Left ventricle myocardium inferior (tissue), 1 donor: ENCODE measurements around the gene EML3. TPM values are rescaled to one million over a fixed set of nuclear protein-coding genes. Genes with fewer than 3 reads are reported as not detected.

Experiments
- DNase-seq: peaks from one replicate; pipeline ENCODE4 v3.0.0-alpha.2; 2020
- H3K27ac ChIP-seq: fragments of 200-600 bp; replicated peaks from 2 replicates; pipeline ENCODE4 v1.8.0; 2021
- H3K27me3 ChIP-seq: fragments of 200-600 bp; 2 replicates; pipeline ENCODE4 v1.8.0; 2021; ENCODE audit warnings: low read depth
- H3K36me3 ChIP-seq: fragments of 200-600 bp; 2 replicates; pipeline ENCODE4 v1.8.0; 2021
- H3K4me1 ChIP-seq: fragments of 200-600 bp; 2 replicates; pipeline ENCODE4 v1.8.0; 2021
- H3K4me3 ChIP-seq: fragments of 200-600 bp; 2 replicates; pipeline ENCODE4 v1.8.0; 2021; ENCODE audit warnings: mild to moderate bottlenecking, moderate library complexity
- H3K9me3 ChIP-seq: fragments of 200-600 bp; replicated peaks from 2 replicates; pipeline ENCODE4 v1.8.0; 2021
- intact Hi-C: fragments of 100-400 bp; cut with micrococcal nuclease; formaldehyde crosslinking; loops from one replicate; pipeline ENCODE4 v1.11.0; 2022
- total RNA-seq: library from RNA; stranded (reverse); fragmentation: NEBNext Ultra II Directional; extraction: Animal tissue kit (Norgen Biotek cat#: 25700); gene quantifications from one replicate; pipeline ENCODE4 v1.2.1, GENCODE V29; 2021
- TF ChIP-seq, protein P1 (sequence below): fragments of 200-600 bp; IDR thresholded peaks from 2 replicates; pipeline ENCODE4 v1.8.0; 2021; ENCODE audit warnings: antibody characterized with exemption, mild to moderate bottlenecking, borderline replicate concordance
- donor health status: DM: no; HTN: yes; CAD: no; lungs with severe emphysema.

Gene EML3
- total RNA-seq, 1 donor from 2014 or later, result 14.6 TPM

DNA sequence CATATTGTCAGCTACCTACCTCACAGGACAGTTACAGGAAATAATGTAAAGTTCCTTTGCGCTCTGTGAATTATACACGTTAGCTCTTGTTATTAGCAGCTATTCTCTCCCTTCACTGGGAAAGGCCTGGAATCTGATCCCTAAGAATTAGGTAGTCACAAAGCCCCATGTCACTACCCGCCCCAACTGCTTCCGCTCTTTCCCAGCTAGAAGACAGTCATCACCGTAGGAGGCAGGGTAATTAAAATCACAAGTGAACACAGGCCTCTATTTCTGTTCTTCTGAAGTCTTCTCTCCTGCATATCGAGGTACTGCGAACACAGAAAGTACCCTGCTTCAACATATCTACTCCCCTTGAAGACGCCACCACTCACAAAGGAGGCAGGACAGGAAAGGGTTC is 53.4 kb downstream of the EML3 start:
- intact Hi-C loops, result no loop called here
- Histone ChIP-seq H3K4me3 (no peak overlapping the region), H3K36me3 (peaks cover 59% of the 10 kb centered on the region), H3K27ac (peak overlapping the region; percentile 78), H3K4me1 (peaks cover 62% of the 10 kb centered on the region), H3K27me3 (no peaks in the 10 kb centered on the region), H3K9me3 (no peaks in the 10 kb centered on the region)
- TF ChIP-seq, protein P1, sequence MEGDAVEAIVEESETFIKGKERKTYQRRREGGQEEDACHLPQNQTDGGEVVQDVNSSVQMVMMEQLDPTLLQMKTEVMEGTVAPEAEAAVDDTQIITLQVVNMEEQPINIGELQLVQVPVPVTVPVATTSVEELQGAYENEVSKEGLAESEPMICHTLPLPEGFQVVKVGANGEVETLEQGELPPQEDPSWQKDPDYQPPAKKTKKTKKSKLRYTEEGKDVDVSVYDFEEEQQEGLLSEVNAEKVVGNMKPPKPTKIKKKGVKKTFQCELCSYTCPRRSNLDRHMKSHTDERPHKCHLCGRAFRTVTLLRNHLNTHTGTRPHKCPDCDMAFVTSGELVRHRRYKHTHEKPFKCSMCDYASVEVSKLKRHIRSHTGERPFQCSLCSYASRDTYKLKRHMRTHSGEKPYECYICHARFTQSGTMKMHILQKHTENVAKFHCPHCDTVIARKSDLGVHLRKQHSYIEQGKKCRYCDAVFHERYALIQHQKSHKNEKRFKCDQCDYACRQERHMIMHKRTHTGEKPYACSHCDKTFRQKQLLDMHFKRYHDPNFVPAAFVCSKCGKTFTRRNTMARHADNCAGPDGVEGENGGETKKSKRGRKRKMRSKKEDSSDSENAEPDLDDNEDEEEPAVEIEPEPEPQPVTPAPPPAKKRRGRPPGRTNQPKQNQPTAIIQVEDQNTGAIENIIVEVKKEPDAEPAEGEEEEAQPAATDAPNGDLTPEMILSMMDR, result no peak
- no peak for DNase-seq

- Histone ChIP-seq H3K27ac (peak overlapping the region; percentile 78), H3K27me3 (no peaks in the 10 kb centered on the region), H3K36me3 (peaks cover 54% of the 10 kb centered on the region), H3K9me3 (no peaks in the 10 kb centered on the region), H3K4me3 (no peak overlapping the region), H3K4me1 (peaks cover 67% of the 10 kb centered on the region)
- intact Hi-C loops, result no loop called here
- TF ChIP-seq, protein P1, result no peak
- peak; percentile 9 for DNase-seq
Measured at GRCh38 chr11:62558669-62559068, 53.9 kb downstream of the EML3 start.

- Histone ChIP-seq H3K27ac (peak overlapping the region; percentile 94), H3K4me1 (peaks cover 83% of the 10 kb centered on the region), H3K36me3 (peaks cover 38% of the 10 kb centered on the region), H3K27me3 (no peaks in the 10 kb centered on the region), H3K4me3 (peak overlapping the region; percentile 39), H3K9me3 (no peaks in the 10 kb centered on the region)
- intact Hi-C loops, result no loop called here
- TF ChIP-seq, protein P1, result no peak
- no peak for DNase-seq
Measured at GRCh38 chr11:62556875-62557631, 55.5 kb downstream of the EML3 start.

GRCh38 chr11:62556108-62556874 is 56.3 kb downstream of the EML3 start:
- H3K4me3 ChIP-seq, result peak overlapping the region; percentile 39
- peak overlapping the region; percentile 94 for H3K27ac ChIP-seq
- TF ChIP-seq, protein P1, result no peak
- peak; percentile 87 for DNase-seq
- H3K27me3 ChIP-seq, result no peaks in the 10 kb centered on the region
- H3K4me1 ChIP-seq, result peaks cover 90% of the 10 kb centered on the region
- H3K9me3 ChIP-seq, result no peaks in the 10 kb centered on the region
- intact Hi-C loops, result no loop called here
- peaks cover 32% of the 10 kb centered on the region for H3K36me3 ChIP-seq

DNA sequence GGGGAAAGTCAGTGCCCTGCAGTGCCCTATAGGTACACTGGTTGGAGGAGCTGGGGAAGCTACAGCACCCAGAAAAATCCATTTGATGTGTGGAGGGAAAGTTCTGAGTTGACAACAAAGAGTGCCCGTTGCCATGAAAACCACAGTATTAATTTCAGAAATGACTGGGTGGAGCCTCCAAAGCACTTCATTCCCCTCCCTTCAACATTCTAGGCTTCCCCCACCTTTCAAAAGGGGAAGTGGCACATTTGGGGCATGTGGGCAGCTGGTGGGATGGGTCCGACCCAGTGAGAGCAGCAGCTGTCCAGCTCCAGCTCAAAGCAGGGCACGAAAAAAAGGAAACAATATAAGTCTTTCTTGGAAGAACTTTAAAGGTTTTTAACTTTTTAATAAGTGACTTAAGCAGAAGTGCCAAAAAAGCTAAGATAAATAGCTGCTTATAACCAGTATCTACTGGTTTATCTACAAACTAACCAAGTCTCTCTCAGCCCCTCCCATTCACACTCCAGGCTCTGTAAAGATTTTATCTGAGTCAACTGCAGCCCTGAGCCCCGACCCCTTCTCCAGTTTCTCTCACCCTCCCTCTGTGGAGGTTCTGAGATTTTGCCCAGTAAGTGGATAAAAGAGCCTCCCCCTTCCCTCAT is 57.0 kb downstream of the EML3 start:
- intact Hi-C loops, result no loop called here
- Histone ChIP-seq H3K4me1 (peaks cover 90% of the 10 kb centered on the region), H3K27me3 (no peaks in the 10 kb centered on the region), H3K9me3 (no peaks in the 10 kb centered on the region), H3K27ac (peak overlapping the region; percentile 94), H3K36me3 (peaks cover 32% of the 10 kb centered on the region), H3K4me3 (peak overlapping the region; percentile 39)
- TF ChIP-seq, protein P1, result no peak
- peak; percentile 39 for DNase-seq
